Keratinocyte (primary cell): ENCODE results near the gene ERGIC2.

Experiments
- CTCF ChIP-seq, 3 experiments: IDR thresholded peaks in 1 of 3; conservative IDR thresholded peaks in 1 of 3; optimal IDR thresholded peaks in 1 of 3; 2 replicates in 2 of 3; 3 replicates in 1 of 3; pipeline versions ENCODE3 to v1.5.1; 2011; ENCODE audit warnings: low read length in 3 of 3, mild to moderate bottlenecking in 3 of 3, moderate library complexity in 2 of 3, control low read depth in 1 of 3, inconsistent platforms in 1 of 3; ENCODE audit not compliant: insufficient read depth in 2 of 3; ENCODE audit errors: extremely low read depth in 1 of 3
- EZH2 ChIP-seq: IDR thresholded peaks from one replicate; pipeline ENCODE4 v1.6.1; 2012; ENCODE audit warnings: inconsistent platforms, mild to moderate bottlenecking, low read length, moderate library complexity

- TF ChIP-seq CTCF (optimal IDR thresholded peaks at IDR 0.05 in 1 of 3, IDR thresholded peaks at IDR 0.05 in 1 of 3, conservative IDR thresholded peaks at IDR 0.05 in 1 of 3; ENCODE audit: extremely low read depth in 1 of 3, insufficient read depth in 2 of 3, low read length in 3 of 3) = no peak
- TF ChIP-seq EZH2 = no peak
Observed at GRCh38 chr12:29416748-29417147, 35.8 kb upstream of the ERGIC2 start.
